Psoas muscle (tissue), 8 donors: Measurements from ENCODE around the gene AGXT. TPM values are rescaled to one million over a fixed set of nuclear protein-coding genes. Genes with fewer than 3 reads are reported as not detected.
A peak's percentile ranks its signal among the peaks of the same experiment; 100 is the strongest.

Experiments
- ATAC-seq, 4 donors: fragments of 200-7000 bp; cut with Tn5 transposase; one replicate each; pipeline ENCODE4 v1.9.1; 2020; ENCODE audit warnings: moderate library complexity in 3 of 4, mild to moderate bottlenecking in 2 of 4
- DNase-seq, 2 donors: peaks; one replicate each; pipeline ENCODE4 v3.0.0-alpha.2; 2020
- H3K27ac ChIP-seq: fragments of 200-600 bp; one replicate; pipeline ENCODE4 v1.8.0; 2022
- H3K27me3 ChIP-seq, 3 donors: fragments of 200-600 bp in 1 of 3; one replicate each; pipeline versions ENCODE4 v1.6.1 to v1.8.0; 2013 to 2022; ENCODE audit warnings: low read length in 2 of 3, mild to moderate bottlenecking in 2 of 3, moderate library complexity in 1 of 3; ENCODE audit not compliant: insufficient read depth in 3 of 3
- H3K36me3 ChIP-seq, 2 donors: fragments of 200-600 bp in 1 of 2; one replicate each; pipeline versions ENCODE4 v1.6.1 to v1.8.0; 2013 to 2022; ENCODE audit warnings: low read depth in 1 of 2, mild to moderate bottlenecking in 1 of 2, moderate library complexity in 1 of 2; ENCODE audit not compliant: insufficient read depth in 1 of 2
- H3K4me1 ChIP-seq: fragments of 200-600 bp; one replicate; pipeline ENCODE4 v1.8.0; 2022
- H3K4me3 ChIP-seq: fragments of 200-600 bp; one replicate; pipeline ENCODE4 v1.8.0; 2022; ENCODE audit warnings: mild to moderate bottlenecking
- H3K9me3 ChIP-seq: fragments of 200-600 bp; one replicate; pipeline ENCODE4 v1.8.0; 2022
- CTCF ChIP-seq: fragments of 200-600 bp; IDR thresholded peaks from one replicate; pipeline ENCODE4 v1.8.0; 2022; ENCODE audit warnings: antibody characterized with exemption
- WGBS, 3 donors: extraction: QIAGEN DNeasy Blood & Tissue Kit; methylation state at CpG; one replicate each; pipeline versions ENCODE4 v1.1.6 to v1.1.7; 2013; 5-methylcytosine and 5-hydroxymethylcytosine counted together
- intact Hi-C, 2 donors: fragments of 100-400 bp; cut with DNase I; formaldehyde crosslinking; loops; one replicate each; pipeline versions ENCODE4 v1.11.0 to v1.14.2; 2022
- polyA plus RNA-seq, 3 donors: library from polyadenylated mRNA; stranded (reverse); fragments of 200-250 nt; gene quantifications; one replicate each; pipeline ENCODE4 v1.2.3, GENCODE V29; 2013
- total RNA-seq, 4 donors: library from RNA; stranded (reverse); fragmentation: NEBNext Ultra II Directional in 2 of 4; extraction: Animal tissue kit (Norgen Biotek cat#: 25700) in 2 of 4; gene quantifications; one replicate each; pipeline versions ENCODE4 v1.2.1 to v1.2.4, GENCODE V29; 2021 to 2023
- donor health status: healthy with polysubstance abuse.
- donor health status: DM: no; HTN: no; CAD: no; lungs with moderate emphysema.
- donor health status: Bipolar disorder and iron deficiency.
- donor health status: healthy.
- donor health status: DM: yes; HTN: yes; CAD: no.
- donor health status: DM: no; HTN: no; CAD: no.
- donor health status: DM: no; HTN: no; CAD: no.
- donor health status: DM: yes; HTN: yes; CAD: no.

The AGXT gene
- total and polyA plus RNA-seq, 7 donors: 0.11 to 1.3 (median 0.30) TPM; not detected in 4

- peak; percentile 13 to 39 for DNase-seq
- Histone ChIP-seq H3K36me3 (no peaks in the 10 kb centered on the region), H3K27ac (no peak overlapping the region), H3K27me3 (no peaks in the 10 kb centered on the region), H3K4me3 (no peak overlapping the region), H3K4me1 (no peaks in the 10 kb centered on the region), H3K9me3 (no peaks in the 10 kb centered on the region)
- intact Hi-C loops: no loop called here
- no peak for TF ChIP-seq CTCF
- whole genome bisulfite sequencing, 3 donors: 91 to 92% (median 91%) methylated on average over 31 to 37 of the region's 37 CpGs
- ATAC-seq: no peak
These were observed 19.7 kb downstream of the AGXT start for GRCh38 chr2:240888130-240888889.

- WGBS, 3 donors: 79 to 91% (median 82%) methylated on average over 11 of the region's 11 CpGs
- no peak overlapping the region for H3K27ac ChIP-seq
- no peak for TF ChIP-seq CTCF
- H3K9me3 ChIP-seq: no peaks in the 10 kb centered on the region
- no peaks in the 10 kb centered on the region for H3K36me3 ChIP-seq
- intact Hi-C loops: no loop called here
- no peaks in the 10 kb centered on the region for H3K4me1 ChIP-seq
- no peak overlapping the region for H3K4me3 ChIP-seq
- no peak for ATAC-seq
- H3K27me3 ChIP-seq: no peaks in the 10 kb centered on the region
- DNase-seq: peak in 1 of 2 donors; percentile 12
These were observed 20.4 kb downstream of the AGXT start for GRCh38 chr2:240888890-240889573.

- 91 to 93% (median 93%) methylated on average over 33 to 38 of the region's 38 CpGs for WGBS, 3 donors
- ATAC-seq: no peak
- H3K36me3 ChIP-seq: no peaks in the 10 kb centered on the region
- no peak overlapping the region for H3K27ac ChIP-seq
- peak in 1 of 2 donors; percentile 52 for DNase-seq
- no peaks in the 10 kb centered on the region for H3K27me3 ChIP-seq
- no peaks in the 10 kb centered on the region for H3K4me1 ChIP-seq
- H3K9me3 ChIP-seq: no peaks in the 10 kb centered on the region
- no peak overlapping the region for H3K4me3 ChIP-seq
- no peak for TF ChIP-seq CTCF
- intact Hi-C loops: no loop called here
These were observed 21.3 kb downstream of the AGXT start for GRCh38 chr2:240889601-240890560.

GRCh38 chr2:240890691-240891090 lies 22.1 kb downstream of the AGXT start:
- DNase-seq (peak in 1 of 2 donors; percentile 30), ATAC-seq (no peak)
- H3K4me3 ChIP-seq: no peak overlapping the region
- no peaks in the 10 kb centered on the region for H3K36me3 ChIP-seq
- TF ChIP-seq CTCF: no peak
- H3K9me3 ChIP-seq: no peaks in the 10 kb centered on the region
- H3K27ac ChIP-seq: no peak overlapping the region
- intact Hi-C loops: no loop called here
- WGBS, 3 donors: 81 to 94% (median 87%) methylated on average over 14 of the region's 14 CpGs
- H3K4me1 ChIP-seq: no peaks in the 10 kb centered on the region
- H3K27me3 ChIP-seq: no peaks in the 10 kb centered on the region
